ENCODE results near the gene BMS1.

The BMS1 gene

GRCh38 chr10:42753507-42754154 lies 29.0 kb upstream of the BMS1 start:
- Histone ChIP-seq H3K79me2 (ENCODE audit: insufficient read depth, low read length) (no peaks in the 10 kb centered on the region), H3K9me2 (replicated peaks; ENCODE audit: insufficient read depth, low read length) (no peaks in the 10 kb centered on the region), H4K20me1 (ENCODE audit: low read depth, low read length) (no peaks in the 10 kb centered on the region), H3K4me3 (ENCODE audit: insufficient read depth, low read length, poor library complexity, severe bottlenecking) (no peak overlapping the region), H3K36me3 (ENCODE audit: low read length) (no peaks in the 10 kb centered on the region), H2AFZ (ENCODE audit: low read depth, low read length, severe bottlenecking) (no peak overlapping the region), H3K27ac (ENCODE audit: low read depth, low read length) (no peak overlapping the region), H3K9ac (ENCODE audit: low read length) (no peak overlapping the region), H3K4me2 (ENCODE audit: low read depth, low read length, poor library complexity, severe bottlenecking) (no peak overlapping the region), H3F3A (ENCODE audit: insufficient read depth) (no peaks in the 10 kb centered on the region), H3K27me3 (ENCODE audit: low read length) (no peaks in the 10 kb centered on the region), H3K9me3 (ENCODE audit: insufficient read depth, low read length) (no peaks in the 10 kb centered on the region)
- no peak for TF ChIP-seq EZH2phosphoT487 (conservative IDR thresholded peaks at IDR 0.05; ENCODE audit: low read length)
- TF ChIP-seq CTCF (IDR thresholded peaks at IDR 0.05; ENCODE audit: insufficient read depth, low read length, poor library complexity, severe bottlenecking): no peak

- Histone ChIP-seq H3K9ac (ENCODE audit: low read length) (no peak overlapping the region), H3K36me3 (ENCODE audit: low read length) (no peaks in the 10 kb centered on the region), H3F3A (ENCODE audit: insufficient read depth) (no peaks in the 10 kb centered on the region), H3K4me2 (ENCODE audit: low read depth, low read length, poor library complexity, severe bottlenecking) (no peak overlapping the region), H3K27me3 (ENCODE audit: low read length) (no peaks in the 10 kb centered on the region), H3K9me3 (ENCODE audit: insufficient read depth, low read length) (no peaks in the 10 kb centered on the region), H3K27ac (ENCODE audit: low read depth, low read length) (no peak overlapping the region), H2AFZ (ENCODE audit: low read depth, low read length, severe bottlenecking) (no peak overlapping the region), H4K20me1 (ENCODE audit: low read depth, low read length) (no peaks in the 10 kb centered on the region), H3K9me2 (replicated peaks; ENCODE audit: insufficient read depth, low read length) (no peaks in the 10 kb centered on the region), H3K4me3 (ENCODE audit: insufficient read depth, low read length, poor library complexity, severe bottlenecking) (no peak overlapping the region), H3K79me2 (ENCODE audit: insufficient read depth, low read length) (no peaks in the 10 kb centered on the region)
- TF ChIP-seq CTCF (IDR thresholded peaks at IDR 0.05; ENCODE audit: insufficient read depth, low read length, poor library complexity, severe bottlenecking) (no peak), EZH2phosphoT487 (conservative IDR thresholded peaks at IDR 0.05; ENCODE audit: low read length) (no peak)
Observed at GRCh38 chr10:42754155-42755027, 28.2 kb upstream of the BMS1 start.

GRCh38 chr10:42755028-42755451 lies 27.6 kb upstream of the BMS1 start:
- H3K27ac ChIP-seq (ENCODE audit: low read depth, low read length): no peak overlapping the region
- H3K9me2 ChIP-seq (replicated peaks; ENCODE audit: insufficient read depth, low read length): no peaks in the 10 kb centered on the region
- H3K27me3 ChIP-seq (ENCODE audit: low read length): no peaks in the 10 kb centered on the region
- no peaks in the 10 kb centered on the region for H3K36me3 ChIP-seq (ENCODE audit: low read length)
- TF ChIP-seq CTCF (IDR thresholded peaks at IDR 0.05; ENCODE audit: insufficient read depth, low read length, poor library complexity, severe bottlenecking) (no peak), EZH2phosphoT487 (conservative IDR thresholded peaks at IDR 0.05; ENCODE audit: low read length) (no peak)
- no peaks in the 10 kb centered on the region for H3K9me3 ChIP-seq (ENCODE audit: insufficient read depth, low read length)
- no peak overlapping the region for H2AFZ ChIP-seq (ENCODE audit: low read depth, low read length, severe bottlenecking)
- no peak overlapping the region for H3K9ac ChIP-seq (ENCODE audit: low read length)
- H4K20me1 ChIP-seq (ENCODE audit: low read depth, low read length): no peaks in the 10 kb centered on the region
- H3K4me3 ChIP-seq (ENCODE audit: insufficient read depth, low read length, poor library complexity, severe bottlenecking): no peak overlapping the region
- no peaks in the 10 kb centered on the region for H3F3A ChIP-seq (ENCODE audit: insufficient read depth)
- no peak overlapping the region for H3K4me2 ChIP-seq (ENCODE audit: low read depth, low read length, poor library complexity, severe bottlenecking)
- H3K79me2 ChIP-seq (ENCODE audit: insufficient read depth, low read length): no peaks in the 10 kb centered on the region

Data from SU-DHL-6 (cell line).